ENCODE results near the gene RUNX2. TPM values are rescaled to one million over a fixed set of nuclear protein-coding genes. Genes with fewer than 3 reads are reported as not detected.

Gene RUNX2
- total and polyA plus RNA-seq, 2 experiments from 2014 or later = 1.0 to 2.1 TPM

GRCh38 chr6:45658958-45659357, 330.8 kb downstream of the RUNX2 start:
- Histone ChIP-seq H3K27me3 (peaks cover 38% of the 10 kb centered on the region), H3K9me2 (replicated peaks; ENCODE audit: insufficient read depth) (no peaks in the 10 kb centered on the region), H3K27ac (no peak overlapping the region), H3K36me3 (replicated peaks; ENCODE audit: insufficient read depth, low read depth) (no peaks in the 10 kb centered on the region), H3K79me2 (no peaks in the 10 kb centered on the region), H3K4me2 (no peak overlapping the region), H3K4me1 (ENCODE audit: insufficient read depth) (peaks cover 11% of the 10 kb centered on the region), H3K4me3 (no peak overlapping the region), H2AFZ (no peak overlapping the region), H4K20me1 (ENCODE audit: insufficient read depth, poor library complexity, severe bottlenecking) (no peaks in the 10 kb centered on the region), H3K9me3 (ENCODE audit: low read depth) (no peaks in the 10 kb centered on the region)
- 80% methylated on average over 5 of the region's 5 CpGs for whole genome bisulfite sequencing (ENCODE audit: low lambda C conversion rate, missing lambda C conversion rate)
- TF ChIP-seq EZH2 (IDR thresholded peaks at IDR 0.05; ENCODE audit: borderline replicate concordance) (no peak), EZH2phosphoT487 (IDR thresholded peaks at IDR 0.05; ENCODE audit: low read depth, severe bottlenecking, unreplicated experiment) (no peak), CTCF (IDR thresholded peaks at IDR 0.05; ENCODE audit: poor library complexity) (no peak)
- DNase-seq (ENCODE audit: low spot score) = no peak

DNA sequence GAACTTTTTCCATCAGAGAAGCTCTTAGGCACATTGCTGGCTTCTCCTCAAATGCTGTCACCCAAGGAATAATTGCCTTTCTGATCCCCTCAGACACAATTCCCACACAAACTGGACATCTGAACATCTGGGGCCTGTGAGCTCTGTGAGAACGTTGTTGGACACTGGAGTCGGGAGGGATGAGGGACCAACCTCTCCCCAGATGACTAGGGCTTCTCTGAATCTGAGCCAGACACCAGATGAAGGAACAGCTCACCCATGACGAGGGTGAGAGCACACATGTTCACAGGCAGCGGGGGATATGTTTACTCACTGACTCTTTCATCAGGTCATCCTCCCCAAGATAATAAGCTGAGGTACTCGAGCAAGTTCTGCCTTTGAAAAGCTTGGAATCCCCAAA, 333.5 kb downstream of the RUNX2 start:
- Histone ChIP-seq H3K4me3 (no peak overlapping the region), H2AFZ (no peak overlapping the region), H3K9me3 (ENCODE audit: low read depth) (no peaks in the 10 kb centered on the region), H4K20me1 (ENCODE audit: insufficient read depth, poor library complexity, severe bottlenecking) (no peaks in the 10 kb centered on the region), H3K9me2 (replicated peaks; ENCODE audit: insufficient read depth) (no peaks in the 10 kb centered on the region), H3K27me3 (peaks cover 62% of the 10 kb centered on the region), H3K27ac (no peak overlapping the region), H3K4me2 (no peak overlapping the region), H3K4me1 (ENCODE audit: insufficient read depth) (peaks cover 8% of the 10 kb centered on the region), H3K36me3 (replicated peaks; ENCODE audit: insufficient read depth, low read depth) (no peaks in the 10 kb centered on the region), H3K79me2 (no peaks in the 10 kb centered on the region)
- DNase-seq (ENCODE audit: low spot score) = no peak
- TF ChIP-seq EZH2phosphoT487 (IDR thresholded peaks at IDR 0.05; ENCODE audit: low read depth, severe bottlenecking, unreplicated experiment) (no peak), EZH2 (IDR thresholded peaks at IDR 0.05; ENCODE audit: borderline replicate concordance) (no peak), CTCF (IDR thresholded peaks at IDR 0.05; ENCODE audit: poor library complexity) (no peak)
- 83% methylated on average over 5 of the region's 5 CpGs for WGBS (ENCODE audit: low lambda C conversion rate, missing lambda C conversion rate)

DNA sequence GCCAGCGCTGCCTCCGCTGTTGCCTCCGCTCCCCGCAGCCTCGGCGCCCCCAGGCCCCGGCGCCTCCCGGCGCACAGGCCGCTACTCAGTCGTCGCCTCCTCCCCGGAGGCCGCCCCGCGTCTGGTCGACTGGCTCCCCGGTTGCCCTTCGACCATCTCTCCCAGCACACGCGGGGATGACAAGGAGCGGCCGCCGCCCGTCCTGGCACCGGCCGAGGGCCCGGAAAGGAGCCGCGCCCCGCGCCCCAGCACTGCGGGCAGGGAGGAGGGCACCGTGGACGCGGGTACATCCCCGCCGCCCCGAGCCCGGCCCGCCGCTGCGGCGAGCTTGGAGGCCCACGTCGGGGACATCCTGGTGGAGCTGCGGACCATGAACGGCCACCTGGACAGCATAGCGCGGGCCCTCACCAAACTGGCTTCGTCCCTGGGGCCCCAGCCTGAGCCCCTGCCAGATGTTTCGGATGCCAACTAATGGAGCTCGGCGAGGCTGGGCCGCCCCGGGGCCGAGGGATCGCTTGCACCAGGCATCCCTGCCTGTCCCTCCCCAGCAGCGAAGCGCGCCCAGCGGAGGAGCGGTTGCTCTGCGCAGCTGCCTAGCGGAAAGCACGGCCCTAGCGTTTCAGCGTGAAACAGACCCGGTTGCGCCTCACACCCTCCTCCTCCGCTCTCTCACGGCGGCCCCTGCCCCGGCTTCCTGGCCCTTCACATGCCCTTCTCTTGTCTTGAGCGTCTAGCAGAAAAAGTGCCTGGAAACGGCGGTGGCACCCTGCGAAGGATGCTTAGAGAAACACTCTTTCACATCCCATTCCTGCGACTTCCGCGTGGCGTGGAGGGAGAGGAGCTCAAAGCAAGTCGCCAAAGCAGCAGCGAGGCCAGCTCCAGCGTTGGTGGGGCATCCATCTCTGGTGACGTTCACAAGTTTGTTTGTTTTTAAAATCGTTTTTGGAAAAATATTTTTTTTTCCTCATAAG, 335.4 kb downstream of the RUNX2 start:
- WGBS (ENCODE audit: low lambda C conversion rate, missing lambda C conversion rate) = 11% methylated on average over 67 of the region's 88 CpGs
- peaks cover 8% of the 10 kb centered on the region for H3K4me1 ChIP-seq (ENCODE audit: insufficient read depth)
- peak; percentile 44 for DNase-seq (ENCODE audit: low spot score)
- H3K4me2 ChIP-seq = peak overlapping the region; percentile 82
- H3K27ac ChIP-seq = no peak overlapping the region
- H3K79me2 ChIP-seq = no peaks in the 10 kb centered on the region
- no peaks in the 10 kb centered on the region for H3K9me2 ChIP-seq (replicated peaks; ENCODE audit: insufficient read depth)
- peak overlapping the region; percentile 18 for H3K4me3 ChIP-seq
- TF ChIP-seq EZH2 (IDR thresholded peaks at IDR 0.05; ENCODE audit: borderline replicate concordance) (peak; percentile 64), CTCF (IDR thresholded peaks at IDR 0.05; ENCODE audit: poor library complexity) (no peak)
- peak overlapping the region; percentile 60 for H2AFZ ChIP-seq
- peaks cover 61% of the 10 kb centered on the region for H3K27me3 ChIP-seq
- H4K20me1 ChIP-seq (ENCODE audit: insufficient read depth, poor library complexity, severe bottlenecking) = no peaks in the 10 kb centered on the region
- no peaks in the 10 kb centered on the region for H3K9me3 ChIP-seq (ENCODE audit: low read depth)
- H3K36me3 ChIP-seq (replicated peaks; ENCODE audit: insufficient read depth, low read depth) = no peaks in the 10 kb centered on the region

All from hepatocyte (in vitro differentiated cells).